ENCODE measurements around the gene FAM174C.

Gene FAM174C

GRCh38 chr19:1251330-1252220 is 23.8 kb upstream of the FAM174C start:
- no peak for DNase-seq

DNA sequence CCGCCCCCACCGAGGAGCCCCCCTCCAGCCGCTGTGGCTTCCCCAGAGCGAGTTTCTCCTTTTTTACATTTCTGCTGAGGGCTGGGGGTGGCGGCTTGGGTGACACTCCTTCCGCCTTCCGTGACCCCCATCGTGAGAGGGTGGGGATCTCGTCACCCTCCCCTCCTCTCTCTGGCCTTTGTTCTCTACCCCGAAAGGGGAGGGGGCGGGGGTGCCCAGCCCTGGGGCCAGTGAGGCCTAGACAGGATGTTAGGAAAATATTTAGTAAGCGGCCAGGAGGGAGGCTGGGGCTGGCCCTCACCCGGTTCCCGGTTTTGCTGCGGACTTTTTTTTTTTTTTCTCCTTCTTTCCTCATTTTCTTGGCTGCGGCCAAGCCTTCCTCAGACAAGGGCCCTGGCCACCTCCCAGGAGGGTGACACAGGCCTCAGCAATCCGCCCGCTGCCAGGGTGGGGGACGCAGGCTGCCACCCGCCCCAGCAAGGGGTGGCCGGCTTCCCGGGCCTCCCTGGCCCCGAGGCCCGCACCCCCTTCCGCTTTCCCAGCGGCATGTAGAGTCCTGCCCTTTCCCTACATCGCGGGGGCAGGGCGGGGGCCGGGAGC is 23.0 kb upstream of the FAM174C start:
- no peak for DNase-seq

DNA sequence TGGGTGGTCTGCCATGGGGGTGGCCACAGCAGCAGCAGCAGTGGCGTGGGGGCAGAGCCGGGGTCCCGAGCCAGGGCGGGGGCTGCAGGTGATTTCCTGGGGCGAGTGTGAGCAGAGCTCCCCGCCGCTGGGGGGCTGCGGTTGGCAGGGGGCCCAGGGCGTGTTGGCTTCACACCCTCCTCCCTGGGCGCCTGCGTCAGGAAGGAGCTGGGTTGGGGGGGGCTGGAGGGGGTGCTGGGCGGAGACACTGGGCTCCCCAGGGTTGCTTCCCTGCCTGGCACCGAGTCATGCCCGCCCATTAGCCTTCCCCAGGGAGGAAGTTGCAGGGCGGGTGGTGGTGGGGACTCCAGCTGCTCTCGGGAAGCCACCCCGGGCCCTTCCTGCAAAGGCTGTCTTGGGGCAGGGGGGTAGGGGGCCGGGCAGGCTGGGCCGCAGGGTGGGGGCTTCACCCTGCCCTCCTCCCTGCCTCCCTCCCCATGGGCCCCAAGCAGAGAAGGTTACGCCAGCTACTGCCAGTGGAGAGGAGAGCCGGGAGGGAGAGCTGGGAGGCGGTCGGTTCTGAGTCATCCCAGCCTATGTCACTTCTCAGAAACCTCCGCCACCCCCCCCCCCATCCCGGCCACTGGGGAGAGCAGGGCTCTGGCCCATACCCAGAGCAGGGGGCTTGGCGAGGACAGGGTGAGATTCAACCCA is 22.4 kb upstream of the FAM174C start:
- no peak for DNase-seq

DNA sequence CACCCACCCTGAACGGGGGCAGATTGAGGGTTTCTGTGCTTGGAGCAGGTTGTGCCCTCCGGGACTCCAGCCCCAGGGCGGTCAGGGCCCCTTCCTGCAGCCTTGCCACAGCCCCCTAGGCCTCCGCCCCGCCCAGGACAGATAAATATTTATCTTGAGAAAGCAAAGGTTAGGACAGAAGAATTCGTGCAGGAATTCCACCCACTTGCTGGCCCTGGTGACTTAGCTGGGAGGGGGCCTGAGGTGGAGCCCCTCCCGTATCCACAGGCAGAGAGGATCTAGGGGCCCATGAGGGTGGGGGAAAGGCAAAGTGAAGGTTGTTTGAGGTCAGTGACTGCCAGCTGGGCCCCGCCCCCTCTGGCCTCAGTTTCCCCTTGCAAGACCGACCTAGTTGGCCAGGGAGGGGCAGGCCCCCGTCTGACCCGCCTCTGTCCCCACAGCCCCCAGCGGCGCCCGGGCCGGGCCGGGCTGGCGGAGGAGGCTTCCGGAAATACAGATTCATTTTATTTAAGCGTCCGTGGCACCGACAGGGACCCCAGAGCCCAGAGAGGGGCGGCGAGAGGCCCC is 21.7 kb upstream of the FAM174C start:
- DNase-seq = no peak

DNA sequence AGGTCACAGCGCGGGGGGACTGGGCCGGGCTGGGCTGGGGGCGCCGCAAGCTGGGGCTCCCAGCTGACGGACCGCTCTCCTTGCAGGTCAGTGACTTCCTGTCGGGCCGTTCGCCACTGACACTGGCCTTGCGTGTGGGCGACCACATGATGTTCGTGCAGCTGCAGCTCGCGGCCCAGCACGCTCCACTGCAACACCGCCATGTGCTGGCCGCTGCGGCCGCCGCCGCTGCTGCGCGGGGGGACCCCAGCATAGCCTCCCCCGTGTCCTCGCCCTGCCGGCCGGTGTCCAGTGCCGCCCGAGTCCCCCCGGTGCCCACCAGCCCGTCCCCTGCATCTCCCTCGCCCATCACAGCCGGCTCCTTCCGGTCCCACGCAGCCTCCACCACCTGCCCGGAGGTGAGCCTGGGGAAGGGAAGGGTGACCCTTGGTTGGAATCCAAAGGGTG is 21.2 kb upstream of the FAM174C start:
- no peak for DNase-seq

DNA sequence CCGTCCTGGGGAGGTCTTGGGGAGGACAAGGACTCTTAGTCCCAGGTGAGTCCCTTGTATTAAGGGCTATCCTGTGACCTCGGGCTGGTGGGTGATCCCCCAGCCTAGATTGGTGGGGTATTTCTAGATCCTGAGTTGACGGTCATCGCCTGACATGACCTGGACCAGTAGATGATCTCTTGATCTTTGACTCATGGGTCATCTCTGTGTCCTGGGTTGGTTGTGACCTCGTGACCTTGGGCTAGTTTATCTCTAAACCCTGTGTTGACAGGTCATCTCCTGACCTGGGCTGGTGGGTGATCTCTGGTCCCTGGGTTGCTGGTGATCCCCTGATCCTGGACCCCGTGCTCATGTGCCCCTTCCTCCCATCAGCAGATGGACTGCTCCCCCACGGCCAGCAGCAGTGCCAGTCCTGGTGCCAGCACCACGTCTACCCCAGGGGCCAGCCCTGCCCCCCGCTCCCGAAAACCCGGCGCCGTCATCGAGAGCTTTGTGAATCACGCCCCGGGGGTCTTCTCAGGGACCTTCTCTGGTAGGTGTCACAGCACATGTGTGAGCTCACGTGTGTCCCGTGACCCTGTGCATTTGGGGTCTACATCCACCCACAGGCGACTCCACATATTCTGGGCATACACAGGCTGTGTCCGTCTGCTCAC is 20.7 kb upstream of the FAM174C start:
- DNase-seq = no peak

DNA sequence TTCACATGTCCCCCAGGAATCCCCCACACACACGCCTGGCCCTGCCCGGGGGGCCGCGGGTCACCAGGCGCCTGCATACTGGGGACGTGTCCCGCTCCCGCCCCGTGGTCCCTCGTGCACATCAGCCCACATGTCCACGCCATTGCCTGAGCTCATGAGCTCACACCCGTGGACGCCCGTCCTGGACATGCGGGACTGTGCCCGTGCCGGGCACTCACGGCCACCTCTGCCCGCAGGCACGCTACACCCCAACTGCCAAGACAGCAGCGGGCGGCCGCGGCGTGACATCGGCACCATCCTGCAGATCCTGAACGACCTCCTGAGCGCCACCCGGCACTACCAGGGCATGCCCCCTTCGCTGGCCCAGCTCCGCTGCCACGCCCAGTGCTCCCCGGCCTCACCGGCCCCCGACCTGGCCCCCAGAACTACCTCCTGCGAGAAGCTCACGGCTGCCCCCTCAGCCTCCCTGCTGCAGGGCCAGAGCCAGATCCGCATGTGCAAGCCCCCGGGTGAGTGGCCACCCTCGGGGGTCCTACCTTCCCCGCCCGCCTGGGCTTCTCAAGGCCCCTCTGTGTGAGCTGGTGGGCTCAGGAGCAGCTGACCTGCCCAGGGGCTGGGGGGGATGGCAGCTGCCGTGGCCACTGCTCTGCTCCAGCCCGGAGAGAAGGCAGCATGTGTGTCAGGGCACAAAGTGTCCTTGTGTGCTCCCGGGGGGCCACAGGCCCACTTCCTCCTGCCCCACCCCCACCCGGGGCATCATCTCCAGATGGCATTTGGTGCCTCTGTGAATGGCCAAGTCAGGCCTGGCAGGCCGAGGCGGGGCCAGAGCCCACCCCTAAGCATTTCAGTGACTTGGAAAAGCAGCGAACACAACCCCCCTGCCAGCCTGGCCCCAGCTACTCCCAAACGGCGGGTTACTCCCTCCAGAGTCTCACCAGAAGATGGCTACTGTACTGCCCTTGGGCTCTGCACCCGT is 19.9 kb upstream of the FAM174C start:
- no peak for DNase-seq

DNA sequence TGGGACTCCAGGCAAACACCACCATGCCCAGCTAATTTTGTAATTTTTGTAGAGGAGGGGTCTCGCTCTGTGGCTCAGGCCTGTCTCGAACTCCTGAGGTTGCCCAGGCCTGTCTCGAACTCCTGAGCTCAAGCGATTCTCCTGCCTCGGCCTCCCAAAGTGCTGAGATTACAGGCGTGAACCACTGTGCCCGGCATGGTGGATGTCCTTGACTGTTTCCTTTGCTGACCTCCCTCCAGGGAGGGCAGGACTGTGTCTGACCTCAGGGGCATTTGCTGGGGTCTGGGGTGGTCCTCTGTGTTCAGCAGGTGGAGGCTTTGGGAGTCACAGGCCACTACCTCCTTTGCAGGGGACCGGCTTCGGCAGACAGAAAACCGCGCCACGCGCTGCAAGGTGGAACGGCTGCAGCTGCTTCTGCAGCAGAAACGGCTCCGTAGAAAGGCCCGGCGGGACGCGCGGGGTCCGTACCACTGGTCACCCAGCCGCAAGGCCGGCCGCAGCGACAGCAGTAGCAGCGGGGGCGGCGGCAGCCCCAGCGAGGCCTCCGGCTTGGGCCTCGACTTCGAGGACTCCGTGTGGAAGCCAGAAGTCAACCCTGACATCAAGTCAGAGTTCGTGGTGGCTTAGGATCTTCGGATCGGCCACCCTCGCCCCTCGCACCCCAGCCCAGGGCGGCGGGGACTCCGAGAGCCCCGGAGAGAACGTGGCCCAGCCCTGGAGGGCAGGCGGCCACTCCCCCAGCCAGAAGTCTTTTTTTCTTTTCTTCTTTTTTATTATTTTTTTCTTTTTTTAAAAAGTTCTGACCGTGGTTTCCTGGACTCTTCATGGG is 18.5 kb upstream of the FAM174C start:
- DNase-seq = no peak

DNA sequence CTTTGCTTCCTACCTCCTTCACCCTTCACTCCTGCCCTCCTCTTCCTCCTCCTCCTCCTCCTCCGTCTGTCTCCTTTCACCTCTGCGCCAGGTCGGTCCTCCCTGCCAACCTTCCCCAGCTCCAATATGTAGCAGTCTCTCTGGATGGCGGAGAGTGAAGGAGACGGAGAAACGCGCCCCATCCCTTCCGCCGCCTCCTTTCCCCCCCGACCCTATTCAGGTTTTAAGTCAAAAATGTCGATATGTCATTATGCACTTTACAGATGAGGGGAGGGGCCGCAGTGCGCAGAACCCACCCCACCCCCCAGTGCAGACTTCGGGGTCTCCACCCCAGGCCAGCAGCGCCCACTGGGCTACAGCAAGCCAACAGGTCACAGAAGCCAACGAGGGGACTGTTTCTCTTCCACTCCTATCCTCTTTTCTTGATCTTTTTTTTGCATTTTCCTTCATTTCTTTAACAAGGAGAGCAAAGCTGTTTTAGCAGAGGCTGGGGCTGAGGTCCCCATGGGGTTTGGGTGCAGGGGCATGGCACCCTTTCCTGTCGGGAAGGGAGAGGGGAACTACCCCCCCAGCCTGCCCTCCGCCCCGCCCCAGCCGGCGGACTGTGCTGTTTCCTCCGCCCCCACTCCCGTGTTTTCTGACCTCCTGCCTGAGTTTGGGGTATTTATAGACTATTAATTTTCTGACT is 17.7 kb upstream of the FAM174C start:
- no peak for DNase-seq

DNA sequence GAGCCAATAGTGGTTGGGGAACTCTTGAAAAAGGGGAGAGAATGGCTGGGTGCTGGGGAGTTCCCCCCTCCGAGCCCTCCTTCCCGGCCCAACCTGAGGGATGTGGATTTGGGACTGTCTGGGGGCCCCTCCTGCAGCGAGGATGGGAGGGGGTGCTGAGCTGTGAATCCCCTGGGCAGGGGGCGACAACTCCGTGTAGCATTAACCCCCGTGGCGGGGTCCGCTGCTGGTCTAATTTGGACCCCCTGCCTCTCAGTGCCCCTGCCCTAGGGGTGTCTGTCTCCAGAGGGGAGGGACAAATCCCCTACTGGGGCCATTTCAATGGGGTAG is 17.2 kb upstream of the FAM174C start:
- DNase-seq = no peak

GRCh38 chr19:1258707-1259205 is 16.6 kb upstream of the FAM174C start:
- peak; percentile 29 for DNase-seq

DNA sequence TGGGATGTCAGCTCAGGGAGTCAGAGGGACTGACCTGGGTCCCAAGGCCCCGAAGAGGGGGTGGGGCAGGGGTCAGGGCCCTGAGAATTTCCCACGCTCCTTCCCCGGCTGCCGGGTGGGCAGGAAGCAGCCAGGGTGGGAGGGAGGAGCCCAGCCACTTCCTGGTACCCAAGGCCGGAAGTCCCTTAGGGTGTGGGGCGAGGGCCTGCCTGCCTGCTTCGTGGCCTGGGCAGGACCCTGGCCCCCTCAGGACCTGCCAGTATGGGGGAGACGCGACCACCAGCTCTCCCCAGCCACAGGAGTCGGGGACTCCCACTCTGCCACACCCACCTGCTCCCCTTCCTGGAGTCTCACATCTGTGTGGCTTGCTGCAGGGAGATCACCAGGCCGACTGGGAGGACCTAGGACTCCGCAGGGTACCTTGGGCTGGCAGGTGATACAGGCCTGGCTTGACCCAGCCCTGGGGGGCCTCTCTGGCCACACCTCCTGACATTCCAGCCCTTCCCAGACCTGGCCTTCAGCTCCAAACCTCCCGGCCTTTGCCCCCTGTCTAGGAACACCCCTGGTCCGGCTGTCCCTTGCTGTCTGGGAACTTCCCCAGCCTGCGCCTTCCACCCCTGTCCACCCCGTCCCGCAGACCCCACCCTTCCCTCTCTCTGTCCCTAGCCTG is 16.0 kb upstream of the FAM174C start:
- DNase-seq = no peak

- DNase-seq = no peak
These were observed 15.2 kb upstream of the FAM174C start for GRCh38 chr19:1259876-1260748.

DNA sequence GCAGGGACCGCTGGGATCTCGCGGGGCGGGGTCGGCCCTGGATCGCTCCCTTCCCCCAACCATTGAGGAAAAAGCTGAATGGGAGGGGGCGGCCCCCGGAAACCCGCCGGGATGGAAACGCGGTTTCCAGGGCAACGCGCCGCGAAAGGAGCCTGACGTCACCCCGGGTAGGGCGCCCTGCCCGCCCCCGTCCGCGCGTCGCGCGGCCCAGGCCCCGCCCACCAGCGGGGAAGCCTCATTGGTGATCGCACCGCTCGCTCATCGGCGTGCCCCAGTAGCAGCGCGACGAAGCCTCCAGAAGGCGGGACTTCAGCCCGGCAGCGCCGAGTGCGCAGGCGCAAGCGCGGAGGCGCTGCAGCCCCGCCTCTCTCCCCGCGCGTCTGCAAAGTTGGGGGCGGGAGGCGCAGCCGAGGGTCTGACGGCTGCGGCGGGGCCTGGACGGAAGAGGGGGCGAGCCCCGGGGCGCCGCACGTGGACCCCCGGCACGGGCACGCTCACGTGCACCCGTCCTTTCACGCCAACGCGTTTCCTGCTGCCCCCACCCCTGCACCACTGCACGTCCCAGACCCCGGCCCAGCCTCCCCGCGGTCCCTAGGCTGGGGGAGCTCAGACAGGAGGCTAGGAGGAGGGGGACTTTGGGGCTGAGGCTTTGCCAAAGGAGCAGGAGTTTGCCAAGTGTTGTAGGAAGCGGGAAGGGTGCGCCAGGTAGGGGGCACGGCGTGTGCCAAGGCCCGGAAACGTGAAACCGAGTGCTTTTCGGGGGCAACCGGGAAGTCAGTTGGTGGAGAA is 14.4 kb upstream of the FAM174C start:
- peak; percentile 60 for DNase-seq

GRCh38 chr19:1261538-1261797 is 13.9 kb upstream of the FAM174C start:
- no peak for DNase-seq

- DNase-seq = no peak
These were observed 13.3 kb upstream of the FAM174C start for GRCh38 chr19:1261798-1262622.

DNA sequence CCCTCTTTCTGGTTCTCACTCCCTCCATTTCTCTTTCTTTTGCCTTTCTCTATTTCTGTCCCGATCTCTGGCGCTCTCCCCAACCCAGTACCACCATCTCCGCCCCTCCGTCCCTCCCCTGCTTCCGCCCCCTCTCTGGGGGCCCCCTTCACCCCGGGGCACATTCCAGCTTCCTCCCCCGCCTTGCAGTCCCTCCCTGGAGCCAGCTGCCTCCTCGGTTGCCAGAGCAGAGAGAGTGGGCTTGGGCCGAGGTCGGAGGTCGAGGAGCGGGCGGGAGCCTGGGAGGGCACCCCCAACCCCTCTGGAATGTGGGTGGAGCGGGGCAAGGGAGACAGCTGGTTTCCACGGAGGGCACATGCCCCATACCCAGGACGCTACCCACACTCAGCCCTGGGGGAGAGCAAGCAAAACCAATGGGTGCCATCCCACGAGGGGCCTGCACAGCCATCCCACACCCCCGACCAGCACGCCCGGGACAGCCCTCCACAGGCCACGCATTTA is 12.7 kb upstream of the FAM174C start:
- no peak for DNase-seq

Measured in NCI-H526 treated with DMSO at 0.1 percent for 48 hours (cell line).